ENCODE results near the gene IGFBP7.
"Not testable (repeated sequence)": the region's sequence is repeated elsewhere in the genome, so short reads cannot be mapped to it uniquely, and the experiment has no call there.

The IGFBP7 gene

DNA sequence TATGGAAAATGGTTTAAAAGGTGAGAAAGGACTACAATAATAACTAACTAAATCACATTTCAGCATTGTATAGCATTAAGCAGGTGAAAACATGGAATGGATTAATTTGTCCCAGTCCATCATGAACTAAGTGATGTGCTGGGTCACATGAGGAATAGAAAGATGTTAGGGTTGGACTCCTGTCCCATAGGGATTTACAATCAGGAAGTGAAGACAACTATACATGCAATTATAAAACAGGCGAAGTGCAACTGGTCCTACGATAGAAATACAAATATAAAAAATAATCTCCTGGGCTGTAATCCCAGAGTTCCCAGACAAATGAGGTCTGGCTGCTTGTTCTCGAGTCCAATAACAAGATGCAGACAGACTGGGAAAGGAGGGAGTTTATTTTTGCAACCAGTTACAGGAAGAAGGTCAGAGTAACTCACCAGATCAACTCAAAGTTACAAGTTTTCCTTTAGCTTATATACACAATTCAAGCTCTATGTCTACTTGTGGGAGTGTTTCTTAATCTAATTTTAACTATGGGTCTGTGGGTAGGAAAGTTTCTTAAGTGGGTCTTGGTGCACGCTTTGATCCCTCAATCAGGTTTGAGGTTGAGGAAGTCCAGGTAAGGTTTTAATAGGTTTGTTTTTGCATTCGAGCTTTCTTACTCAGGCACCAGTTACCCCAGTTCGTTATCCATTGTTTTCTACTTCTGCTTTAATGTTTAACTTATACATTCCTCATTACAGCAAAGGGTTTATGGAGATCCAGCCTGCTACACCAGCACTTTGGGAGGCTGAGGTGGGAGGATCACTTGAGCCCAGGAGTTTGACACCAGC is 50.1 kb downstream of the IGFBP7 start:
- TF ChIP-seq, protein P1, sequence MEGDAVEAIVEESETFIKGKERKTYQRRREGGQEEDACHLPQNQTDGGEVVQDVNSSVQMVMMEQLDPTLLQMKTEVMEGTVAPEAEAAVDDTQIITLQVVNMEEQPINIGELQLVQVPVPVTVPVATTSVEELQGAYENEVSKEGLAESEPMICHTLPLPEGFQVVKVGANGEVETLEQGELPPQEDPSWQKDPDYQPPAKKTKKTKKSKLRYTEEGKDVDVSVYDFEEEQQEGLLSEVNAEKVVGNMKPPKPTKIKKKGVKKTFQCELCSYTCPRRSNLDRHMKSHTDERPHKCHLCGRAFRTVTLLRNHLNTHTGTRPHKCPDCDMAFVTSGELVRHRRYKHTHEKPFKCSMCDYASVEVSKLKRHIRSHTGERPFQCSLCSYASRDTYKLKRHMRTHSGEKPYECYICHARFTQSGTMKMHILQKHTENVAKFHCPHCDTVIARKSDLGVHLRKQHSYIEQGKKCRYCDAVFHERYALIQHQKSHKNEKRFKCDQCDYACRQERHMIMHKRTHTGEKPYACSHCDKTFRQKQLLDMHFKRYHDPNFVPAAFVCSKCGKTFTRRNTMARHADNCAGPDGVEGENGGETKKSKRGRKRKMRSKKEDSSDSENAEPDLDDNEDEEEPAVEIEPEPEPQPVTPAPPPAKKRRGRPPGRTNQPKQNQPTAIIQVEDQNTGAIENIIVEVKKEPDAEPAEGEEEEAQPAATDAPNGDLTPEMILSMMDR (IDR thresholded peaks at IDR 0.05; ENCODE audit: extremely low read depth, insufficient read depth, missing control alignments), result no peak
- in situ Hi-C loops (cut with MboI; ENCODE audit: low pct_unique_long_range_greater_than_20kb, low sequenced_read_pairs, unreplicated experiment), result no loop called here
- no peak for DNase-seq (ENCODE audit: low spot score)

DNA sequence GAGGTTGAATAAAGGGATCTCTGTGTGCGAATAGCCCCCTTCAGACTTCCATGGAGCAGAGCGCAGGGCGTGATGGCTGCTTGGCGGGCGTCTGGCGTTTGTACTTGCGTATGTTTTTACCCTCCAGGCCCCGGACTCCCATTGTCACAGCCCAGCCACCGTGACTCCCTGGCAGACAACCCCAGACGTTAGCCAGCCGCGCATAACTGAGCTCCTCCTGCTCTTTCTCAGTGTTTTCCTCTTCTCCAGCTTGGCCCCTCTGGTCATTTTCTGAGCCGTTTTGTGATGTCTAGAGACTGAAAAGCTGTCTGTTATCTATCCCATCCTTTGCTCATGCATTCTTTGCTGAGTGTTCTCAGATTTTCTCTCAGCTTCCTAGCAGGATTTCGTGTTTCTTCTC is 54.3 kb downstream of the IGFBP7 start:
- TF ChIP-seq, protein P1 (IDR thresholded peaks at IDR 0.05; ENCODE audit: extremely low read depth, insufficient read depth, missing control alignments), result no peak
- no peak for DNase-seq (ENCODE audit: low spot score)
- in situ Hi-C loops (cut with MboI; ENCODE audit: low pct_unique_long_range_greater_than_20kb, low sequenced_read_pairs, unreplicated experiment), result no loop called here

DNA sequence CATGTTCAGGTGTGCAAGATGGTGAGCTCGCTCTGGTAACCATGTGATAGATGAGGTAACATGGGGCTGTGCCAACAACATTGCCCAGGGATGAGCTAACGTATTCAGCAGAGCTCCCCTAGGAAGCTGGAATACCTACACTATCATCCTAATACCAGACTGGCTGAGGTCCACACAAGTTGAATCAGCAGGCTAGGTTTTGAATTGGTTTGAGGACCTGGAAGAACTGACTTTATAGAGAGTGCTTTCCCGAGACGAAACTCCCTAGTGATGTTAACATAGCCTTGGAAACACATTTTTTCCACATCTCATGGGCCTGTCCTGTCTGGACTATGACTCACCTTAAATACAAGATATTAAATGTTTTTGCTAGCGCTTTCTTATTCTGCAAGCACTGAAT is 56.7 kb downstream of the IGFBP7 start:
- TF ChIP-seq, protein P1 (IDR thresholded peaks at IDR 0.05; ENCODE audit: extremely low read depth, insufficient read depth, missing control alignments), result no peak
- in situ Hi-C loops (cut with MboI; ENCODE audit: low pct_unique_long_range_greater_than_20kb, low sequenced_read_pairs, unreplicated experiment), result no loop called here
- no peak for DNase-seq (ENCODE audit: low spot score)

DNA sequence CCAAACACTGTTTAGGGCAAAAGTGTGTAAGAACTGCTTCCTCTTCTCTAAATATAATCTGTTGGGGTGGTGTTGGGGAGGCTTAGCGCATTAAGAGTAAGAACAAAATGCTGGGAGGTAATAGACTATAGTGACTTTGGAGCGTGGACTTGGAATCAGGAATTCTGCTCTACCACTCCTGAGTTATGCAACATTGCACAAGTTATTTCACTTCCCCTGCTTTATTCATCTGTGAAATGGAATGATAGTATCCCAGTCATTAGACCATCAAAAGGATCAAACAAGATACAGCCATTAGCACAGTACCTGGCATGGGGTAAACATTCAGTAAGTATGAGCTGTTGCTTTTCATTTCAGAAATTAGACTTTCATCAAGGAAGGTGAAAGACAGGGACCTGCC is 58.7 kb downstream of the IGFBP7 start:
- TF ChIP-seq, protein P1 (IDR thresholded peaks at IDR 0.05; ENCODE audit: extremely low read depth, insufficient read depth, missing control alignments), result no peak
- in situ Hi-C loops (cut with MboI; ENCODE audit: low pct_unique_long_range_greater_than_20kb, low sequenced_read_pairs, unreplicated experiment), result no loop called here
- no peak for DNase-seq (ENCODE audit: low spot score)

DNA sequence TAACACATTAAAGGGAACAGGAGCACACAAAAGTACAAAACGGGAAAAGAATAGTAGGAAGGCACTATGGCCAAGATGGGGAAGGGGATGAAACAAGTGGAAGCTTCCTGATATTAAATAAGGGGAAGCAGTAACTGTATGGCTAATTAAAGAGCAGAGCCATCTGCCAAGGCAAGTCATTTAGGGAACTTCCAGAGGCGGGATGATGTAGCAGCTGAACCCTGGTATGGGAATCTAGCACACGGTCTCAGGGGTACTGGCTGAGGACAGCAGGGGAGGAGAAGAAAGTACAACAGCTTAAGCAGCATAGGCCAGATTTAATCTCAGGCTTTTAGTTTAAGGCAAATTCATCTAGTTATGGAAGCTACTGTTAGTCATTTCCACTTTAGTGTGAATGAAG is 59.1 kb downstream of the IGFBP7 start:
- TF ChIP-seq, protein P1 (IDR thresholded peaks at IDR 0.05; ENCODE audit: extremely low read depth, insufficient read depth, missing control alignments), result no peak
- in situ Hi-C loops (cut with MboI; ENCODE audit: low pct_unique_long_range_greater_than_20kb, low sequenced_read_pairs, unreplicated experiment), result no loop called here
- no peak for DNase-seq (ENCODE audit: low spot score)

DNA sequence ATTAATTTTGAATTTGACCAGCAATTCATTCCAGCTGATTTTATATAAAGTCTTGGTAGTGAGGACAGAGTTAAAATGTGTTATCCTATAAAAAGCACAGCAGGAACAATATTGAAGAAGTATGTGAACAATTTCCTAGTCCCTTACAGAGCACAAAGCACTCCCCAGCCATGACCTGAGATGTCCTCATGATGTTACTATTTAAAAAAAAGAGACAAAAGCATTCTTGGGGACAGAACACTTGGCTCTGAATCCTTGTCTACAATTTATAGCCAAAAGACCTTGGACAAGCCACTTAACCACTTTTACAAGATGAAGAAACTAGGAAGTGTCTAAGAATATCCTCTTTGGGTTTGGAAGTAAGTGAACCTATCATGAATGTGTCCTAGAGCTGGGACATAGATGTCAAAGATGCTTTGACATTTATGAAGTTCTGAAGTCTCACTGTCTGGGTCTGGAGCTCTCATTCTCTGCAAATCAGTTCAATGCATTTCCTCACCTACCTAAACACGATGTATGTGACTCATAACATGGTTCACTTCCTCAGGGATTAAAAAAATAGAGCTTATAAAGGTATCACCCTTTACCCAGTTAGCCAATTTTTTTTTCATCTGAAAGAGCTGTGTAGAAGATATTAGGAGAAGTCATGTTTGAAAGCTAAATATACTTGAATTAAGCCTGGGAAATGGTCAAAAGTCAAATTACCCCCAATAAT is 61.4 kb downstream of the IGFBP7 start:
- in situ Hi-C loops (cut with MboI; ENCODE audit: low pct_unique_long_range_greater_than_20kb, low sequenced_read_pairs, unreplicated experiment), result no loop called here
- DNase-seq (ENCODE audit: low spot score), result no peak
- TF ChIP-seq, protein P1 (IDR thresholded peaks at IDR 0.05; ENCODE audit: extremely low read depth, insufficient read depth, missing control alignments), result no peak

DNA sequence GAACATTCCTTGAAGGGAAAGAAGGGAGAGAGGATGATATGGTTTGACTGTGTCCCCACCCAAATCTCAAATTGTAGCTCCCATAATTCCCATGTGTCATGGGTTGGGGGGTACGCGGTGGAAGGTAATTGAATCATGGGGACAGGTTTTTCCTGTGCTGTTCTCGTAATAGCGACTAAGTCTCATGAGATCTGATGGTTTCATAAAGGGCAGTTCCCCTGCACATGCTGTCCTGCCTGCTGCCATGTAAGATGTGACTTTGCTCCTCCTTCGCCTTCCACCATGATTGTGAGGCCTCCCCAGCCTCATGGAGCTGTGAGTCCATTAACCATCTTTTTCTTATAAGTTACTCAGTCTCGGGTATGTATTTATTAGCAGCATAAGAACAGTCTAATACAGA is 63.1 kb downstream of the IGFBP7 start:
- in situ Hi-C loops (cut with MboI; ENCODE audit: low pct_unique_long_range_greater_than_20kb, low sequenced_read_pairs, unreplicated experiment); DNase-seq (ENCODE audit: low spot score): not testable (repeated sequence)
